ENCODE measurements around the gene CCDC182. TPM values are rescaled to one million over a fixed set of nuclear protein-coding genes. Genes with fewer than 3 reads are reported as not detected.

CCDC182 gene
- total RNA-seq, 2 donors from 2014 or later, result not detected

GRCh38 chr17:57697197-57697596, 47.9 kb downstream of the CCDC182 start:
- DNase-seq (no peak), ATAC-seq (replicated peaks in 1 of 2) (no peak)
- Mint-ChIP-seq H3K27me3 (ENCODE audit: low read depth) (no peaks in the 10 kb centered on the region), H3K36me3 (ENCODE audit: insufficient read depth in 2 of 2) (peaks cover 4 to 8% of the 10 kb centered on the region in 2 donors), H3K4me1 (ENCODE audit: low read depth) (peaks cover 11% of the 10 kb centered on the region), H3K27ac (no peak overlapping the region), H3K4me3 (no peak overlapping the region), H3K9me3 (peaks cover 8 to 11% of the 10 kb centered on the region in 2 donors)

GRCh38 chr17:57696050-57696449, 49.0 kb downstream of the CCDC182 start:
- no peak for DNase-seq
- Mint-ChIP-seq H3K27me3 (ENCODE audit: low read depth) (no peaks in the 10 kb centered on the region), H3K9me3 (peaks cover 8 to 13% of the 10 kb centered on the region in 2 donors), H3K4me3 (no peak overlapping the region), H3K27ac (no peak overlapping the region), H3K4me1 (ENCODE audit: low read depth) (peaks cover 11% of the 10 kb centered on the region), H3K36me3 (ENCODE audit: insufficient read depth in 2 of 2) (peaks cover 4 to 8% of the 10 kb centered on the region in 2 donors)
- no peak for ATAC-seq (replicated peaks in 1 of 2)

Other genes starting within 250 kb of the CCDC182 start
- gene MRPS23, start 104.7 kb upstream of the CCDC182 start, total RNA-seq, result 10 to 100 TPM; 43.4 to 52.7 TPM
- gene CUEDC1, start 210.1 kb upstream of the CCDC182 start, total RNA-seq, result 1 to 10 TPM; 1.1 to 1.4 TPM
- gene VEZF1, start 243.0 kb upstream of the CCDC182 start, total RNA-seq, result 10 to 100 TPM; 42.6 to 44.6 TPM